ENCODE data around the gene ZNRF2. TPM values are rescaled to one million over a fixed set of nuclear protein-coding genes. Genes with fewer than 3 reads are reported as not detected.

The ZNRF2 gene
- total RNA-seq, 4 donors from 2014 or later: 60.8 to 83.0 (median 69.6) TPM

DNA sequence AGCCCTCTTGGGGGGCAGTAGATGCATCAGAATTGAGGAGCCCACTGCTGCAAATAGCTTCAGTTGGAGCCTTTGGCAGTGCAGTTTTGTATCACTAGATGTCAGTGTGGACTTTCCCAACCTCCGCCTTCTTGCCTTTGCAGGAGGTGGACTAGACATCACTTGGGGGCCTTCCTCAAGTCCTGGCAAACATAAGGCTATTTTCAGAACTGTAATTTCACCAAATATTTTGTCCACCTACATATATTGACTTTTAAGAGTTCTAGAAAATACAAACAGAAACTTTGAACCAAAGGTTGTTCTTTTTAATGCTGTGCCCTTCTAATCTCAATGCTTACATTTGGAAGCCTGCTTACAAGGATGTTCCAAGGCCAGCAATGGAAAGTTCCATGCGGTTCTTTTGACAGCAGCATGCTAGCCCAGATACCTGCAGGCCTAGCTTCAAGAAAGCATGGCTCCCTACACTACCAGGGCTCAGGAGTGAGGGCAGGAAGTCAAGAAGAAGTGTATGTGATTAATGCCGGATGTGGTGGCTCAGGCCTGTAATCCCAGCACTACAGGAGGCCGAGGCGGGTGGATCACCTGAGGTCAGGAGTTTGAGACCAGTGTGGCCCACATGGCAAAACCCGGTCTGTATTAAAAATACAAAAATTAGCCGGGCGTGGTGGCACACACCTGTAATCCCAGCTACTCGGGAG is 8.0 kb upstream of the ZNRF2 start:
- intact Hi-C loops (cut with DNase I; ENCODE audit: low total_unique reads): loop anchor here (5.0 kb wide), 1 partner anchor 286 kb away; no protein-coding TSS in a partner anchor
- 73 to 78% methylated on average over 2 to 9 of the region's 9 CpGs for WGBS, 2 donors (ENCODE audit: low coverage in 1 of 2)
- DNase-seq: peak; percentile 57
- no peak overlapping the region for H3K27ac ChIP-seq
- in situ Hi-C loops (cut with MboI; ENCODE audit: low pct_ligation_motif_present in 1 of 4, low pct_unique_long_range_greater_than_20kb in 1 of 4, low sequenced_read_pairs in 3 of 4): loop anchor here in 1 of 4 donors (25.0 kb wide), 1 partner anchor 186 kb away; no protein-coding TSS in a partner anchor
- H3K4me1 ChIP-seq: peaks cover 0 to 25% (median 0%) of the 10 kb centered on the region in 4 donors
- no peak for TF ChIP-seq POLR2AphosphoS5 (IDR thresholded peaks at IDR 0.05)
- peak; percentile 58 to 71 (median 63) for TF ChIP-seq CTCF (IDR thresholded peaks at IDR 0.05)
- H3K36me3 ChIP-seq: no peaks in the 10 kb centered on the region
- H3K4me3 ChIP-seq: no peak overlapping the region
- H3K9me3 ChIP-seq: no peaks in the 10 kb centered on the region
- H3K27me3 ChIP-seq: no peaks in the 10 kb centered on the region

DNA sequence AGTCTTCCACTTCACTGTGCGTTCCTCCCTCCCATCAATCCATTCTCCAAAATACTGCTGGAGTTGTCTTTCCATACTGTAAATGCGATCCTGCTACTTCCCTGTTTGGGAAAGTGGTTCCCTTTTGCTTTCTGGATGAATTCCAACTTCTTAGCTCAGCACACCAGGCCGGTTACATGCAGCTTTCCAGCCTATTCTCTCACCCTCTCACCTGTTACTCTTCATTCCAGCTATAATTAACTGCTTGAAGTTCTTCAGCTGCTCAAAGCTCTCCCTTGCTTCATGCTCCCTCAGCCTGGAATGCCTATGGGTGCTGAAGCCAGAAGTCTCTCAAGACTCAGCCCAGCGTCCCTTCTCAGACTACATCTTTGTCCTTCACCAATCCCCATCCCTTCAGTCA is 6.0 kb upstream of the ZNRF2 start:
- Histone ChIP-seq H3K27me3 (no peaks in the 10 kb centered on the region), H3K27ac (no peak overlapping the region), H3K36me3 (no peaks in the 10 kb centered on the region), H3K4me3 (no peak overlapping the region), H3K4me1 (peaks cover 5 to 32% (median 5%) of the 10 kb centered on the region in 4 donors), H3K9me3 (no peaks in the 10 kb centered on the region)
- no peak for TF ChIP-seq EP300 (IDR thresholded peaks at IDR 0.05; ENCODE audit: low read depth)
- no peak for TF ChIP-seq CTCF (IDR thresholded peaks at IDR 0.05)
- TF ChIP-seq POLR2A (IDR thresholded peaks at IDR 0.05): no peak
- TF ChIP-seq POLR2AphosphoS5 (IDR thresholded peaks at IDR 0.05): no peak
- DNase-seq: no peak
- in situ Hi-C loops (cut with MboI; ENCODE audit: low pct_ligation_motif_present in 1 of 4, low pct_unique_long_range_greater_than_20kb in 1 of 4, low sequenced_read_pairs in 3 of 4) (loop anchor here in 1 of 4 donors (25.0 kb wide), 1 partner anchor 184 kb away; no protein-coding TSS in a partner anchor), intact Hi-C loops (cut with DNase I; ENCODE audit: low total_unique reads) (loop anchor here (5.0 kb wide), 1 partner anchor 284 kb away; no protein-coding TSS in a partner anchor)
- WGBS, 2 donors (ENCODE audit: low coverage in 1 of 2): 53 to 61% methylated on average over 3 to 4 of the region's 4 CpGs

GRCh38 chr7:30278849-30279652 is 5.3 kb upstream of the ZNRF2 start:
- Histone ChIP-seq H3K27ac (no peak overlapping the region), H3K4me3 (no peak overlapping the region), H3K36me3 (no peaks in the 10 kb centered on the region), H3K4me1 (peaks cover 5 to 38% (median 11%) of the 10 kb centered on the region in 4 donors), H3K27me3 (no peaks in the 10 kb centered on the region), H3K9me3 (no peaks in the 10 kb centered on the region)
- DNase-seq: no peak
- intact Hi-C loops (cut with DNase I; ENCODE audit: low total_unique reads) (loop anchor here (5.0 kb wide), 1 partner anchor 283 kb away; no protein-coding TSS in a partner anchor), in situ Hi-C loops (cut with MboI; ENCODE audit: low pct_ligation_motif_present in 1 of 4, low pct_unique_long_range_greater_than_20kb in 1 of 4, low sequenced_read_pairs in 3 of 4) (loop anchor here in 1 of 4 donors (25.0 kb wide), 1 partner anchor 183 kb away; no protein-coding TSS in a partner anchor)
- 79 to 100% methylated on average over 2 to 8 of the region's 8 CpGs for WGBS, 2 donors (ENCODE audit: low coverage in 1 of 2)
- TF ChIP-seq POLR2AphosphoS5 (IDR thresholded peaks at IDR 0.05): no peak
- no peak for TF ChIP-seq EP300 (IDR thresholded peaks at IDR 0.05; ENCODE audit: low read depth)
- no peak for TF ChIP-seq CTCF (IDR thresholded peaks at IDR 0.05)
- TF ChIP-seq POLR2A (IDR thresholded peaks at IDR 0.05): no peak

DNA sequence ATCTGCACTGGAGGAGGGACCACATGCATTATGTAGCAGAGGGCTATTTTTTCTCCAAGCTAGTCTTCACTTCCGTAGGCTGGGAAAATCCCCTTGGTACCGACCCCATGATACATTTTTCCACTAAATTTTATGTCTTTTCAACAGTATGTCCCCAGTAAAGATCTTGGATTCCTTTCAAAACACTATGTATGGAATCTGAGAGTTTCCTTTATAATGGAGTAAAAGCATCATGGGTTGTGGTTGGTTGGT is 4.8 kb upstream of the ZNRF2 start:
- H3K27me3 ChIP-seq: no peaks in the 10 kb centered on the region
- no peak overlapping the region for H3K27ac ChIP-seq
- peaks cover 5 to 38% (median 11%) of the 10 kb centered on the region in 4 donors for H3K4me1 ChIP-seq
- no peak for DNase-seq
- WGBS, 2 donors (ENCODE audit: low coverage in 1 of 2): 60% methylated on average over 1 to 2 of the region's 2 CpGs
- no peaks in the 10 kb centered on the region for H3K36me3 ChIP-seq
- intact Hi-C loops (cut with DNase I; ENCODE audit: low total_unique reads): loop anchor here (5.0 kb wide), 1 partner anchor 283 kb away; no protein-coding TSS in a partner anchor
- no peak overlapping the region for H3K4me3 ChIP-seq
- H3K9me3 ChIP-seq: no peaks in the 10 kb centered on the region
- TF ChIP-seq POLR2AphosphoS5 (IDR thresholded peaks at IDR 0.05) (no peak), POLR2A (IDR thresholded peaks at IDR 0.05) (no peak), EP300 (IDR thresholded peaks at IDR 0.05; ENCODE audit: low read depth) (no peak), CTCF (IDR thresholded peaks at IDR 0.05) (no peak)
- in situ Hi-C loops (cut with MboI; ENCODE audit: low pct_ligation_motif_present in 1 of 4, low pct_unique_long_range_greater_than_20kb in 1 of 4, low sequenced_read_pairs in 3 of 4): loop anchor here in 1 of 4 donors (25.0 kb wide), 1 partner anchor 183 kb away; no protein-coding TSS in a partner anchor

Data from transverse colon (tissue), 4 donors.